Thoracic aorta (tissue), 2 donors: Measurements from ENCODE around the gene GOLPH3. TPM values are rescaled to one million over a fixed set of nuclear protein-coding genes. Genes with fewer than 3 reads are reported as not detected.
A peak's percentile ranks its signal among the peaks of the same experiment; 100 is the strongest.

Experiments
- ATAC-seq: fragments of 150-250 bp; one replicate; pipeline ENCODE4 v1.8.0; 2017; ENCODE audit warnings: low read depth; ENCODE audit not compliant: insufficient number of reproducible peaks, low FRiP score
- DNase-seq: peaks from one replicate; pipeline ENCODE4 v3.0.0-alpha.2; 2020; ENCODE audit warnings: low spot score
- H3K27ac ChIP-seq, 2 donors: fragments of 200-600 bp; sonication (generic); 1 replicate in 1 of 2; 2 replicates in 1 of 2; pipeline ENCODE4 v1.5.1; 2016; ENCODE audit warnings: mild to moderate bottlenecking in 2 of 2, moderate library complexity in 2 of 2
- H3K27me3 ChIP-seq: fragments of 200-600 bp; sonication (generic); replicated peaks from 2 replicates; pipeline ENCODE4 v1.6.0; 2016; ENCODE audit warnings: mild to moderate bottlenecking; ENCODE audit not compliant: insufficient read depth
- H3K36me3 ChIP-seq: fragments of 200-600 bp; sonication (generic); one replicate; pipeline ENCODE4 v1.5.1; 2016
- H3K4me1 ChIP-seq, 2 donors: fragments of 200-600 bp; sonication (generic); 1 replicate in 1 of 2; 2 replicates in 1 of 2; pipeline versions ENCODE4 v1.5.1 to v1.6.0; 2016; ENCODE audit warnings: low read depth in 2 of 2, mild to moderate bottlenecking in 1 of 2; ENCODE audit not compliant: control insufficient read depth in 1 of 2
- H3K4me3 ChIP-seq: fragments of 200-600 bp; sonication (generic); 2 replicates; pipeline ENCODE4 v1.5.1; 2016; ENCODE audit warnings: mild to moderate bottlenecking
- H3K9me3 ChIP-seq: fragments of 200-600 bp; sonication (generic); 2 replicates; pipeline ENCODE4 v1.5.1; 2016
- CTCF ChIP-seq: fragments of 200-600 bp; sonication (generic); IDR thresholded peaks from one replicate; pipeline ENCODE4 v1.5.1; 2019; ENCODE audit warnings: antibody characterized with exemption
- total RNA-seq, 2 donors: library from RNA; depleted of rRNA; stranded (reverse); fragments of >200 nt; gene quantifications; one replicate each; pipeline versions ENCODE4 v1.1.0 to v1.2.3, GENCODE V29; 2016

The GOLPH3 gene
- total RNA-seq, 2 donors from 2014 or later, result 71.8 to 113 TPM

DNA sequence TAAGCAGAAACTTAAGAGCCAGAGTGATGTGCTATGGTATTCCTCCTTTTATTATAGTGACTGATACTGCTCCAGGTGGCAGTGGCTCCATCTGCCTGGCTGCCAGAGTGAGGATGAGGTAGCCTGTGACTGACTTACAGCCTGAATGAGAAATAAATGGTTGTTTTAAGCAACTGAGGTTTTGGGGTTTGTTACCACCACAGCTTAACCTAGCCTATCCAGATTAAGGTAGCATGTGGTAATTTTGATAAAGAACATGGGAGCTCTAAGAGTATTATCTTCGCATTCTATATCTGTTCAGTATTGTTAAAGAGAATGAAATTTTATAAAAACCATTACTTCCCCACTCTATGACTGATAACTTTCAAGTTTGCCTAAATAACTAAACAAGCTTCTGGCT lies 39.0 kb downstream of the GOLPH3 start:
- no peak for TF ChIP-seq CTCF
- Histone ChIP-seq H3K27me3 (no peaks in the 10 kb centered on the region), H3K27ac (no peak overlapping the region), H3K4me1 (peaks cover 16 to 26% of the 10 kb centered on the region in 2 donors), H3K36me3 (peaks cover 11% of the 10 kb centered on the region), H3K4me3 (no peak overlapping the region), H3K9me3 (no peaks in the 10 kb centered on the region)
- DNase-seq (no peak), ATAC-seq (no peak)

GRCh38 chr5:32132757-32133156 lies 41.4 kb downstream of the GOLPH3 start:
- H3K36me3 ChIP-seq, result peaks cover 11% of the 10 kb centered on the region
- H3K4me1 ChIP-seq, result peaks cover 24 to 47% of the 10 kb centered on the region in 2 donors

DNA sequence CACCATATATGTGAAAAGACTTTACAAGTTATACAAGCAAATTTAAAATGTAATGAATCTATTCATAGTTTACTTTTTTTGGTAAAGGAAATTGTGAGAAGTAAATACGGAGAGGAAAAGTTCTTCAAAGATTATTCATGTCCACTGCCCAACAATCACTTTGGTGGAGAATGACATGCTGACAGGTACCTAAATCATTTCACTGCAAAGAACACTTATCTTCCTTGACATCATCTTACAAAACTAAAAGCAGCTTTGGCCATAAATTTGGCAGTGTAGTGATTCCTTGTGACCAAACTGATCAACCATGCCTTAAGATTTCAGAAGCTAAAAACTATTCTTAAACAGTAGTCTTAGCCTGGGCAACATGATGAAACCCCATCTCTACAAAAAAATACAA lies 42.5 kb downstream of the GOLPH3 start:
- Histone ChIP-seq H3K9me3 (no peaks in the 10 kb centered on the region), H3K4me1 (peaks cover 24 to 52% of the 10 kb centered on the region in 2 donors), H3K36me3 (peaks cover 11% of the 10 kb centered on the region), H3K4me3 (no peak overlapping the region), H3K27ac (no peak overlapping the region), H3K27me3 (no peaks in the 10 kb centered on the region)
- DNase-seq, result no peak
- no peak for ATAC-seq
- no peak for TF ChIP-seq CTCF

More at GRCh38 chr5:32132757-32133156, 41.4 kb downstream of the GOLPH3 start:
- ATAC-seq (no peak), DNase-seq (no peak)
- Histone ChIP-seq H3K27me3 (no peaks in the 10 kb centered on the region), H3K27ac (no peak overlapping the region), H3K9me3 (no peaks in the 10 kb centered on the region), H3K4me3 (no peak overlapping the region)
- no peak for TF ChIP-seq CTCF

DNA sequence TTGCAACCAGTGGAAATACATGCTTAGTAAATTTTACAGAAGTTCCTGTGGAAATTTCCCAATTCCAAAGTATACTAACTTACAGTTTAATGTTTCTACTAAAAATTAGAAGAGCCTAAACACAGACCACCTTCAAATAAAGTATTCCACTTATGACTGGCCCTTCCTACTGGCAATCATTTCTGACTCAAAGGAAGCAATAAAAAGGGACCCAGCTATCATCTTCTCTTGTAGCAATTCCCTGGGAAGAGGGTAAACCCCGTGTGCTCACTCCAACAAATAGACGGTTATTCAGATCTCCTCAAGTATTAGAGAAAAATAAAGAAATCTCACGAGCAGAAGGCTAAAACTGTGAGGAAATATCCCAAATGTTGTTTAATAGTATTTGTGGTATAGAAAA lies 43.3 kb downstream of the GOLPH3 start:
- Histone ChIP-seq H3K36me3 (peaks cover 14% of the 10 kb centered on the region), H3K4me1 (peaks cover 24 to 58% of the 10 kb centered on the region in 2 donors), H3K27me3 (no peaks in the 10 kb centered on the region), H3K27ac (no peak overlapping the region), H3K4me3 (no peak overlapping the region), H3K9me3 (no peaks in the 10 kb centered on the region)
- ATAC-seq (no peak), DNase-seq (no peak)
- TF ChIP-seq CTCF, result no peak

GRCh38 chr5:32129074-32129598 lies 45.0 kb downstream of the GOLPH3 start:
- Histone ChIP-seq H3K27me3 (no peaks in the 10 kb centered on the region), H3K27ac (peak overlapping the region in 1 of 2 donors; percentile 24), H3K36me3 (peaks cover 6% of the 10 kb centered on the region), H3K9me3 (no peaks in the 10 kb centered on the region), H3K4me3 (peak overlapping the region; percentile 53), H3K4me1 (peaks cover 24 to 58% of the 10 kb centered on the region in 2 donors)
- TF ChIP-seq CTCF, result no peak
- ATAC-seq, result no peak
- DNase-seq, result no peak
